Uterus (tissue), 2 donors: ENCODE measurements around the gene CASTOR1.

Experiments
- CTCF ChIP-seq, 4 experiments: fragments of 200-600 bp in 2 of 4; fragments of 450-650 bp in 2 of 4; sonication (generic) in 2 of 4; IDR thresholded peaks; one replicate each; pipeline ENCODE4 v1.5.1; 2016 to 2019; ENCODE audit warnings: antibody characterized with exemption in 4 of 4, mild to moderate bottlenecking in 2 of 4, moderate library complexity in 1 of 4
- POLR2A ChIP-seq, 2 donors: fragments of 450-650 bp; IDR thresholded peaks; one replicate each; pipeline ENCODE4 v1.6.1; 2016; ENCODE audit warnings: antibody characterized with exemption in 2 of 2, mild to moderate bottlenecking in 1 of 2, moderate library complexity in 1 of 2

DNA sequence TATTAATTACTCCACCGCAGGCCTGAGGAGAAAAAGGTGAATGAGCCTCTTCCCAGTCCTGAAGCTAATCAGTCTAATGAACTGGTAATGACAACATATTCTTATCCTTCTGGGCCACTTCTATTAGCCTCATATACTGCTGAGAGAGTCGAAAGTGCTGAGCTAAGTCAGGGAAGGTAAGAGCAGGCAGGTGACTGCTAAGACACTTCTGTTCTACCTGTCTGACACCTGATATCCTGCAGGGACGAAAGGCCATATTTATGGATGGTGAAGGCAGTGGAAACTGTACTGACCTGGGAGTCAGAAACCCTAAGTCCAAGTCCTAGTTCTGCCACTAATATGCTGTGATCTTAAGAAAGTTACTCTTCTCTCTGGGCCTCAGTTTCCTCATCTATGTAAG lies 33.9 kb upstream of the CASTOR1 start:
- TF ChIP-seq CTCF (IDR thresholded peaks at IDR 0.05) (no peak), POLR2A (IDR thresholded peaks at IDR 0.05) (no peak)
